22Rv1 (cell line): ENCODE measurements around the gene CDYL.

Experiments used
- H3K27ac ChIP-seq: fragments of 450-650 bp; 2 replicates; pipeline ENCODE4 v1.5.1; 2017
- CTCF ChIP-seq: fragments of 450-650 bp; IDR thresholded peaks from 2 replicates; pipeline ENCODE4 v1.5.1; 2017; ENCODE audit warnings: mild to moderate bottlenecking
- ZFX ChIP-seq: fragments of 450-650 bp; IDR thresholded peaks from 2 replicates; pipeline ENCODE4 v1.6.1; 2017; ENCODE audit warnings: antibody characterized with exemption, borderline replicate concordance

Gene CDYL

GRCh38 chr6:4969609-4970285, 193.5 kb downstream of the CDYL start:
- TF ChIP-seq CTCF (no peak), ZFX (no peak)
- H3K27ac ChIP-seq: no peak overlapping the region

GRCh38 chr6:4970739-4971395, 194.7 kb downstream of the CDYL start:
- no peak for TF ChIP-seq ZFX
- no peak for TF ChIP-seq CTCF
- H3K27ac ChIP-seq: no peak overlapping the region

GRCh38 chr6:4971851-4972250, 195.6 kb downstream of the CDYL start:
- no peak overlapping the region for H3K27ac ChIP-seq
- TF ChIP-seq CTCF (no peak), ZFX (no peak)

- TF ChIP-seq CTCF (no peak), ZFX (no peak)
- H3K27ac ChIP-seq: no peak overlapping the region
These were observed 196.2 kb downstream of the CDYL start for GRCh38 chr6:4972438-4972837.

- no peak overlapping the region for H3K27ac ChIP-seq
- TF ChIP-seq ZFX (no peak), CTCF (no peak)
These were observed 197.2 kb downstream of the CDYL start for GRCh38 chr6:4973415-4973814.

GRCh38 chr6:4973982-4974745, 198.0 kb downstream of the CDYL start:
- TF ChIP-seq ZFX (no peak), CTCF (no peak)
- no peak overlapping the region for H3K27ac ChIP-seq

- TF ChIP-seq ZFX: no peak
- no peak for TF ChIP-seq CTCF
- H3K27ac ChIP-seq: no peak overlapping the region
These were observed 198.8 kb downstream of the CDYL start for GRCh38 chr6:4974962-4975361.
